HFFc6 (cell line): ENCODE measurements around the gene ITGA7. TPM values are rescaled to one million over a fixed set of nuclear protein-coding genes. Genes with fewer than 3 reads are reported as not detected.
"Not testable (repeated sequence)": the region's sequence is repeated elsewhere in the genome, so short reads cannot be mapped to it uniquely, and the experiment has no call there.

Experiments used
- DNase-seq: peaks from one replicate; pipeline ENCODE4 v3.0.0-alpha.2; 2018
- H3K27ac Mint-ChIP-seq: 2 replicates; pipeline ENCODE4 v1.8.0; 2020; ENCODE audit warnings: mild to moderate bottlenecking, mixed read lengths
- H3K27me3 Mint-ChIP-seq: 2 replicates; pipeline ENCODE4 v1.8.0; 2021; ENCODE audit warnings: mild to moderate bottlenecking, moderate library complexity, mixed read lengths; ENCODE audit not compliant: insufficient read depth
- H3K36me3 Mint-ChIP-seq: 2 replicates; pipeline ENCODE4 v1.8.0; 2021; ENCODE audit warnings: low read depth, mixed read lengths
- H3K4me1 Mint-ChIP-seq: 2 replicates; pipeline ENCODE4 v1.8.0; 2020; ENCODE audit warnings: low read depth, mixed read lengths
- H3K4me3 Mint-ChIP-seq: 2 replicates; pipeline ENCODE4 v1.8.0; 2020; ENCODE audit warnings: mild to moderate bottlenecking, moderate library complexity, mixed read lengths
- H3K9me3 Mint-ChIP-seq: 2 replicates; pipeline ENCODE4 v1.8.0; 2020; ENCODE audit warnings: mild to moderate bottlenecking, mixed read lengths
- CTCF ChIP-seq: fragments of 200-600 bp; sonication (generic); IDR thresholded peaks from 2 replicates; pipeline ENCODE4 v1.5.0; 2021; ENCODE audit warnings: antibody characterized with exemption, mild to moderate bottlenecking
- total RNA-seq, 6 experiments: library from RNA; stranded (reverse); fragmentation: NEBNext Ultra II Directional; extraction: Animal tissue kit (Norgen Biotek cat#: 25700); gene quantifications; 2 replicates in 1 of 6; 3 replicates in 5 of 6; pipeline ENCODE4 v1.2.3, GENCODE V29; 2021

Gene ITGA7
- total RNA-seq, 6 experiments from 2014 or later, result 0.95 to 2.3 (median 1.2) TPM

- H3K27ac Mint-ChIP-seq, result no peak overlapping the region
- DNase-seq, result no peak
- peaks cover 14% of the 10 kb centered on the region for H3K27me3 Mint-ChIP-seq
- no peak overlapping the region for H3K4me3 Mint-ChIP-seq
- peaks cover 13% of the 10 kb centered on the region for H3K4me1 Mint-ChIP-seq
- no peaks in the 10 kb centered on the region for H3K9me3 Mint-ChIP-seq
- no peaks in the 10 kb centered on the region for H3K36me3 Mint-ChIP-seq
- no peak for TF ChIP-seq CTCF
Measured at GRCh38 chr12:55654511-55655214, 53.0 kb downstream of the ITGA7 start.

GRCh38 chr12:55653031-55653430 lies 54.7 kb downstream of the ITGA7 start:
- peaks cover 7% of the 10 kb centered on the region; the same call in 1 of the 2 replicates for H3K4me1 Mint-ChIP-seq
- H3K4me3 Mint-ChIP-seq, result no peak overlapping the region

GRCh38 chr12:55652352-55652751 lies 55.4 kb downstream of the ITGA7 start:
- H3K27me3 Mint-ChIP-seq, result peaks cover 6% of the 10 kb centered on the region
- no peak overlapping the region for H3K4me3 Mint-ChIP-seq
- H3K9me3 Mint-ChIP-seq, result no peaks in the 10 kb centered on the region
- DNase-seq, result no peak
- no peak overlapping the region for H3K27ac Mint-ChIP-seq
- TF ChIP-seq CTCF, result no peak
- peaks cover 7% of the 10 kb centered on the region; the same call in 1 of the 2 replicates for H3K4me1 Mint-ChIP-seq
- H3K36me3 Mint-ChIP-seq, result no peaks in the 10 kb centered on the region

More at GRCh38 chr12:55653031-55653430, 54.7 kb downstream of the ITGA7 start:
- H3K36me3 Mint-ChIP-seq, result no peaks in the 10 kb centered on the region
- H3K27ac Mint-ChIP-seq, result no peak overlapping the region
- peaks cover 13% of the 10 kb centered on the region for H3K27me3 Mint-ChIP-seq
- TF ChIP-seq CTCF, result no peak
- DNase-seq, result no peak
- no peaks in the 10 kb centered on the region for H3K9me3 Mint-ChIP-seq

GRCh38 chr12:55651299-55651683 lies 56.4 kb downstream of the ITGA7 start:
- Mint-ChIP-seq H3K9me3 (no peaks in the 10 kb centered on the region), H3K36me3 (no peaks in the 10 kb centered on the region), H3K27ac (no peak overlapping the region), H3K27me3 (peaks cover 5% of the 10 kb centered on the region), H3K4me3 (no peak overlapping the region), H3K4me1 (peaks cover 7% of the 10 kb centered on the region; the same call in 1 of the 2 replicates)
- no peak for DNase-seq
- TF ChIP-seq CTCF, result no peak

GRCh38 chr12:55650620-55651298 lies 56.9 kb downstream of the ITGA7 start:
- H3K27ac Mint-ChIP-seq, H3K4me1 Mint-ChIP-seq, DNase-seq, H3K36me3 Mint-ChIP-seq, H3K4me3 Mint-ChIP-seq, H3K9me3 Mint-ChIP-seq, H3K27me3 Mint-ChIP-seq: not testable (repeated sequence)

GRCh38 chr12:55647027-55647426 lies 60.7 kb downstream of the ITGA7 start:
- H3K4me1 Mint-ChIP-seq, result peaks cover 7% of the 10 kb centered on the region; the same call in 1 of the 2 replicates
- no peak for DNase-seq
- H3K4me3 Mint-ChIP-seq, result no peak overlapping the region
- H3K9me3 Mint-ChIP-seq, result no peaks in the 10 kb centered on the region
- no peak for TF ChIP-seq CTCF
- H3K36me3 Mint-ChIP-seq, result no peaks in the 10 kb centered on the region
- peaks cover 17% of the 10 kb centered on the region for H3K27me3 Mint-ChIP-seq
- no peak overlapping the region for H3K27ac Mint-ChIP-seq
